Measurements from ENCODE around the gene AP2S1.
"Not testable (repeated sequence)": the region's sequence is repeated elsewhere in the genome, so short reads cannot be mapped to it uniquely, and the experiment has no call there.

AP2S1 gene

DNA sequence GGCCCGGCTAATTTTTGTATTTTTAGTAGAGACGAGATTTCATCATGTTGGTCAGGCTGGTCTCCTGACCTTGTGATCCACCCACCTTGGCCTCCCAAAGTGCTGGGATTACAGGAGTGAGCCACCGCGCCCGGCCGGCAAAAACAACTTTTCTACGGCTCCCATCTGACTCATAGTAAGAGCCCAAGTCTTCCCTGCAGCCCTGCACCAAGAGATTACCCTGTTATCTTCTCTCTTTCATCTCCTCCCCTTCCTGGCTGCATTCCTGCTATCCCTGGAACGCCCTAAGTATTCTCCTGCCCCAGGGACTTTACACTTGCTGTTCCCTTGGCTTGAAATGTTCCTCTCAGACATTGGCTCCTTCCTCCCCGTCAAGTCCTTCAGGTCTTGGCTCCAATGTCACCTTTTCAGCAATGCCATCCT lies 6.6 kb downstream of the AP2S1 start:
- in situ Hi-C loops (cut with MboI; ENCODE audit: low sequenced_read_pairs): no loop called here

GRCh38 chr19:46842791-46843190 lies 7.9 kb downstream of the AP2S1 start:
- in situ Hi-C loops (cut with MboI; ENCODE audit: low sequenced_read_pairs): no loop called here

- in situ Hi-C loops (cut with MboI; ENCODE audit: low sequenced_read_pairs): no loop called here
Observed at GRCh38 chr19:46841458-46842083, 9.1 kb downstream of the AP2S1 start.

GRCh38 chr19:46840498-46840942 lies 10.1 kb downstream of the AP2S1 start:
- in situ Hi-C loops (cut with MboI; ENCODE audit: low sequenced_read_pairs): no loop called here

DNA sequence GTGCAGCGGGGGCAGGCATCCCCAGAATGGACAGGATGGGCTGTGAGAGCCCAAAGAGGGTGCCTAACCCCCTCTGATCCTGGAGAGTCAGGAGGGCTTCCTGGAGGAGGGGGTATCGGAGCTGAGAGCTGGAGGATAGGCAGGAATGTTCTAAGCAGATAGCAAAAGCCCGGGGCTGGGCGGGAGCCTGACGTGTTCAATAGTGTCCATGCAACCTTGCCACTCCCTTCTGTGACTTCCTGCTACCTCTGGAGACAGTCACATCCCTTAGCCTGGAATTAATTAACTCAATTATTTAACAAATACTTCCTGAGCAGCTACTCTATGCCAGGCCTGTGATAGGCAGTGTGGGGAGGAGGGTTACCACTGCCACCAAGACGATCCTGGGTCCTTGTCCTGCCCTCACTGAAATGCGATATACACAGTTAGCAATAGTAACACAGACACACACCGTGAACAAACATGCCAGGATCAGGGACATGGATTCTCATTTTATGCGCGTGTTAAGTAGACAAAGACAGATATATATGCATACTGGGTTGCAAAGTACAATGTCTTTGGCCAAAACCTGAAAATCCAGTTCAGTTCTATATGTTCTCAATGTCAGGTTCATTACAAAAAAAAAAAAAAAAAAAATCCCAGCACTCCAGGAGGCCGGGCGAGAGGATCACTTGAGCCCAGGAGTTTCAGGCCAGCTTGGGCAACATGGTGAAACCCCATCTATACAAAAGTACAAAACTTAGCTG lies 10.7 kb downstream of the AP2S1 start:
- in situ Hi-C loops (cut with MboI; ENCODE audit: low sequenced_read_pairs): no loop called here

GRCh38 chr19:46838160-46838559 lies 12.5 kb downstream of the AP2S1 start:
- in situ Hi-C loops (cut with MboI; ENCODE audit: low sequenced_read_pairs): no loop called here

- in situ Hi-C loops (cut with MboI; ENCODE audit: low sequenced_read_pairs): no loop called here
Observed at GRCh38 chr19:46834984-46835383, 15.7 kb downstream of the AP2S1 start.

DNA sequence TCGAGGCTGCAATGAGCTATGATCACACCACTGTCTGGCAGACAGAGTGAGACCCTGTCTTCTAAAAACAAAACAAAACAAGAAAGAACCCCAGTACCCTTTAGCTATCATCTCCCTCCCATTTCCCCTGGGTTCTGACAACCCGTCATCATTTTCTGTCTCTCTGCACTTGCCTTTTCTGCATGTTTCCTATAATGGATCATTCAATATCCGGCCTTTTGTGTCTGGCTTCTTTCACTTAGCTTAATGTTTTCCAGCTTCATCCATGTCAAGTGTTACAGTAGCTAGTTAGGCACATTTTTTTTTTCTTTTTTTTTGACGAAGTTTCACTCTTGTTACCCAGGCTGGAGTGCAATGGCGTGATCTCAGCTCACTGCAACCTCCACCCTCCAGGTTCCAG lies 16.5 kb downstream of the AP2S1 start:
- in situ Hi-C loops (cut with MboI; ENCODE audit: low sequenced_read_pairs): no loop called here

GRCh38 chr19:46830864-46831263 lies 19.8 kb downstream of the AP2S1 start:
- in situ Hi-C loops (cut with MboI; ENCODE audit: low sequenced_read_pairs): no loop called here

DNA sequence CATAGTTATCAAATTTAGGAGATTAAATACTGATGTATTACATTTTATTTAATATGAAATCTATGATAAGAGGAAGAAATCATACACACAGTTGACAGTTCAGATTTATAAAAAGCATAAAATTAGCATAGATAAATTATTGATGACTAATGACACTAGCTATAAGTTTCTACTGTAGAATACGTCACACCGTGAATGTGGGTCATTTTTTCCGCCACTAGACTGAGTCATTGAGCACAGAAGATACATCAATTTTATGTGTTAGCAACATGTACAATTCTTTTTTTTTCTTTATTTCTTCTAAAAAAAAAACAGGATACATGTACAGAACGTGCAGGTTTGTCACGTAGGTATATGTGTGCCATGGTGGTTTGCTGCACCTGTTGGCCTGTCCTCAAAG lies 22.2 kb downstream of the AP2S1 start:
- in situ Hi-C loops (cut with MboI; ENCODE audit: low sequenced_read_pairs): no loop called here

GRCh38 chr19:46825731-46826055 lies 25.0 kb downstream of the AP2S1 start:
- in situ Hi-C loops (cut with MboI; ENCODE audit: low sequenced_read_pairs): no loop called here

DNA sequence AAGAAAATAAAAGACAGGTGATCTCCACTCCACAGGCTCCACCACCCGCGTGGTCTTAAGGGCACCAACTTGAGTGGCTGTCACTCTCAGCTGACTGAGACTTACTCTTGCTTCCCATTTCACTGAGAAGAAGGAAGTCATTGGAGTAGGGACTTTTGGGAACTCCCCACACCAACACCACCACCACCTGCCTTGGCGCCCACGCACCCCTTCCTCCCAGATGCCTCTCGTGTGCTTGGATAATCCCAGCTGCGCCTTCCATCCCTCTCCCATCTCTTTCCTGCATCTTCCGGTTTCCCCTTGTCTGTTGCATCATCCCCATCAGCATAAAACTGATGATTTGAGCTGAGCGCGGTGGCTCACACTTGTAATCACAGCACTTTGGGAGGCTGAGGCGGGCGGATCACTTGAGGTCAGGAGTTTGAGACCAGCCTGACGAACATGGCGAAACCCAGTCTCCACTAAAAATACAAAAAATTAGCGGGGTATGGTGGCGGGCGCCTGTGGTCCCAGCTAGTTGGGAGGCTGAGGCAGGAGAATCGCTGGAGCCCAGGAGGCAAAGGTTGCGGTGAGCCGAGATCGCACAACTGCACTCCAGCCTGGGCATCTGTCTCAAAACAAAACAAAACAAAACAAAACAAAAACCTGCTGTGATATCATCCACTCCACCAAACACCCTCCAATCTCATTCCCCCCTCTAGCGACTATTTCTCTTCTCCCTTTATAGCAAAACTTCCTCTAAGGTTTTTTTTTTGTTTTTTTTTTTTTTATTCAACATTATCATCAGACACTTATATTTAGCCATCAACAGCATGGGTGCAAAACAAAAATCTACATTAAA lies 25.5 kb downstream of the AP2S1 start:
- in situ Hi-C loops (cut with MboI; ENCODE audit: low sequenced_read_pairs): no loop called here

DNA sequence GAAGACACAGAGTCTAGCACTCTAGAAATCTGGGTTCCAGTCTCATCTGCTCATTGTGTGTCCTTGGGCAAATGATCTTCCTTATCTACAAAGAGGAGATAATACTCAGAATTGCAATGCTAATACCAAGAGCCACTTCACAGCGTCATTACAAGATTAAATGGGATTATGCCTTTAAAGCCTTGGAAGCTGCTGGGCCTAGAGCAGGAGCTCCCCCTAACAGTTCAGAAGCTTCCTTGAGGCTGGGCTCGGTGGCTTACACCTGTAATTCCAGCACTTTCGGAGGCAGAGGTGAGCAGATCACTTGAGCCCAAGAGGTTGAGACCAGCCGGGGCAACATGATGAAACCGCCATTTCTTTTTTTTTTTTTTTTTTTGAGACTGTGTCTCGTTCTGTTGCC lies 27.6 kb downstream of the AP2S1 start:
- in situ Hi-C loops (cut with MboI; ENCODE audit: low sequenced_read_pairs): no loop called here

- in situ Hi-C loops (cut with MboI; ENCODE audit: low sequenced_read_pairs): not testable (repeated sequence)
Observed at GRCh38 chr19:46822410-46822787, 28.2 kb downstream of the AP2S1 start.

DNA sequence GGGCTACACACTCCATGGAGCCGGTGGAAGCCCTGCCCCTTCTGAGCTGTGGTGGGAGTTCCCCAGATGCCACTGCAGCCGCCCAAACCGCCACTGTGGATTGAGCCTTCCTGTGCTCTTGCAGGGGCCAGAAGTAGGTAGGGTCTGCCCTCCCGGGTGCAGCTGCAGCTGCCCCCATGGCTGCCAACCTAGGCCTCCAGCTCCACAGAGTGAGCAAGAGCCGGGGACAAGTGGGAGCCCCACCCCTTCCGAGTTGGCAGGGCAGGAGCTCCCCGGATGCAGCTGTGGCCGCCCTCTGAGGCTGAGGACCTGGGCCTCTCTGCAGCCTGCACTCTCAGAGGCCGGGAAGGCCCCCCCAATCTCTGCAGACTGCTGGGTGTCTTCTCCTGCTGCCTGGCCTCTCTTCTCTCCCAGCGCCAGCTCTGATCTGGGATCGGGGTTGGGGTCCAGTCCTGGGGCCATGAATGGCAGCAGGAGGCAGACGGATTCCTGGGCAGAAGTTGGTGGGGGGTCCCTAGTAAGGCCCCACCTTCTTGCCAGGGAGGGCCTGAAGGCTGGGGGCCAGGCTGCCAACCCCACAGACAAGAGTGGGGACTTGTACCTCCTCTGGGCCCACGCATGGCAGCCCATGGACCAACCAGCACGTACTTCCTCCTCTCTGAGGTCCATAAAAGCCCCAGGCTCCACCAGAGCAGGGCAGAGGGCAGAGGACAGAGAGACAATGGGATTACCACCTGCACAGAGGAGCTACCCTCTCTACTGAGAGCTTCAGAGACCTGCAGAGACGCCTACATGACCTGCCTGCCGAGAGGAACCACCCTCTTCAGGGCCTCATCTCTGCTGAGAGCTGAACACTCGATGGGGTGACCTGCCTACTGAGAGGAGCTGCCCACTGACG lies 28.9 kb downstream of the AP2S1 start:
- in situ Hi-C loops (cut with MboI; ENCODE audit: low sequenced_read_pairs): no loop called here

DNA sequence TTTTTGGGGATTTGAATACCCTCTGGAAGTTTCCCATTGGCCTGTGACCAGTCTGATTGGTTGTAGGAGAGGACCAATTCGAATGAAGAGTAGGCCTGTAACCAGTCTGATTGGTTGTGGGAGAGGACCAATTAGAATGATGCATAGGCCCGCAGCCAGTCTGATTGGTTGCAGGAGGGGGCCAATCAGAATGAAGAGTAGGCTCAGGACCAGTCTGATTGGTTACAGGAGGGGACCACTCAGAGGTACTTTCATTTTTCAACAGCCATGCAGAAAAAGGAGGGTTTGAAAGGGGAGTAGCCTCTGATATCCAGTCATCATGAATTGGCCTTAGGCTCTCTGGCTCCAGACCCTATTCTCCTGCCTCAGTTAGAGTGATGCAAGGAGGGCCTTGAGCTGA lies 31.8 kb downstream of the AP2S1 start:
- in situ Hi-C loops (cut with MboI; ENCODE audit: low sequenced_read_pairs): no loop called here

GRCh38 chr19:46815833-46816627 lies 34.6 kb downstream of the AP2S1 start:
- in situ Hi-C loops (cut with MboI; ENCODE audit: low sequenced_read_pairs): no loop called here

DNA sequence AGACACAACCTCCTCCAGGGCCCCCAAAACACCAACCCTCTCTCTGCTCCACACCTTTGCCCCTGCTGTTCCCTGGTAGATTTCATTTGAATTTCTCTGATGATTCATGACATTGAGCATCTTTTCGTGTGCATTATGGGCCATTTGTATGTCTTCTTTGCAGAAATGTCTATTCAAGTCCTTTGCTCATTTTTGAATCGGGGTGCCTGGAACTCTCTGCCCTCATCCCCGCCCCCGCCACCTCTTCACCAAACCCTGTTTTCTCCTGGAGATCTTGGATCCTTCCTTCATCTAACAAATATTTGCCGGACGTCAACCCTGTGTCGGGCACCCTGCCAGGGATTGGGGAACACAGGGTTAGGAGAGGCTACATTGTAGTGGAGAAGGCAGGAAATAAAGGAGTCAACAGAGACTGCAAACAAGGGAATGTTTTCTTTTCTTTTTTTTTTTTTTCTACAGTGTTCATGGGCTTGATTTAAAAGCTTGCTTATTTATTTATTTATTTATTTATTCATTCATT lies 36.7 kb downstream of the AP2S1 start:
- in situ Hi-C loops (cut with MboI; ENCODE audit: low sequenced_read_pairs): no loop called here

- in situ Hi-C loops (cut with MboI; ENCODE audit: low sequenced_read_pairs): no loop called here
Observed at GRCh38 chr19:46812977-46813838, 37.4 kb downstream of the AP2S1 start.

Data from HL-60/S4 treated with phorbol 12-myristate 13-acetate at 8.2 ng/mL for 4 days and 3 days (cell line).